Upper lobe of left lung (tissue), 4 donors: ENCODE measurements around the gene CARF.

Experiments used
- POLR2A ChIP-seq, 4 donors: fragments of 450-650 bp; IDR thresholded peaks; one replicate each; pipeline ENCODE4 v1.5.1; 2016 to 2017; ENCODE audit warnings: antibody characterized with exemption in 4 of 4, mild to moderate bottlenecking in 2 of 4
- POLR2AphosphoS5 ChIP-seq, 2 donors: sonication (generic); formaldehyde crosslinking; IDR thresholded peaks; one replicate each; pipeline ENCODE4 v1.5.1; 2017; ENCODE audit warnings: antibody characterized with exemption in 2 of 2
- TF ChIP-seq, protein P1 (sequence below), 6 experiments: fragments of 450-650 bp in 4 of 6; fragments of 200-600 bp in 2 of 6; sonication (generic) in 2 of 6; IDR thresholded peaks; one replicate each; pipeline ENCODE4 v1.5.1; 2016 to 2019; ENCODE audit warnings: antibody characterized with exemption in 6 of 6

GRCh38 chr2:202965810-202966460 lies 53.9 kb downstream of the CARF start:
- no peak for TF ChIP-seq POLR2AphosphoS5 (IDR thresholded peaks at IDR 0.05)
- TF ChIP-seq, protein P1, sequence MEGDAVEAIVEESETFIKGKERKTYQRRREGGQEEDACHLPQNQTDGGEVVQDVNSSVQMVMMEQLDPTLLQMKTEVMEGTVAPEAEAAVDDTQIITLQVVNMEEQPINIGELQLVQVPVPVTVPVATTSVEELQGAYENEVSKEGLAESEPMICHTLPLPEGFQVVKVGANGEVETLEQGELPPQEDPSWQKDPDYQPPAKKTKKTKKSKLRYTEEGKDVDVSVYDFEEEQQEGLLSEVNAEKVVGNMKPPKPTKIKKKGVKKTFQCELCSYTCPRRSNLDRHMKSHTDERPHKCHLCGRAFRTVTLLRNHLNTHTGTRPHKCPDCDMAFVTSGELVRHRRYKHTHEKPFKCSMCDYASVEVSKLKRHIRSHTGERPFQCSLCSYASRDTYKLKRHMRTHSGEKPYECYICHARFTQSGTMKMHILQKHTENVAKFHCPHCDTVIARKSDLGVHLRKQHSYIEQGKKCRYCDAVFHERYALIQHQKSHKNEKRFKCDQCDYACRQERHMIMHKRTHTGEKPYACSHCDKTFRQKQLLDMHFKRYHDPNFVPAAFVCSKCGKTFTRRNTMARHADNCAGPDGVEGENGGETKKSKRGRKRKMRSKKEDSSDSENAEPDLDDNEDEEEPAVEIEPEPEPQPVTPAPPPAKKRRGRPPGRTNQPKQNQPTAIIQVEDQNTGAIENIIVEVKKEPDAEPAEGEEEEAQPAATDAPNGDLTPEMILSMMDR (IDR thresholded peaks at IDR 0.05): no peak
- no peak for TF ChIP-seq POLR2A (IDR thresholded peaks at IDR 0.05)
